ENCODE measurements around the gene ATAD3A.
A peak's percentile ranks its signal among the peaks of the same experiment; 100 is the strongest.
"Not testable (repeated sequence)": the region's sequence is repeated elsewhere in the genome, so short reads cannot be mapped to it uniquely, and the experiment has no call there.

Gene ATAD3A

GRCh38 chr1:1511533-1512285 is at the start of gene ATAD3A:
TSS of gene ATAD3A (plus strand) at chr1:1512162. CDS start at chr1:1512269, 107 bp downstream.
- peak; percentile 88 for DNase-seq (ENCODE audit: low read depth)

GRCh38 chr1:1462318-1462966 is 49.5 kb upstream of the ATAD3A start:
- peak; percentile 48 for DNase-seq (ENCODE audit: low read depth)

- DNase-seq (ENCODE audit: low read depth), result no peak
Observed at GRCh38 chr1:1463312-1463711, 48.6 kb upstream of the ATAD3A start.

- not testable (repeated sequence) for DNase-seq (ENCODE audit: low read depth)
Observed at GRCh38 chr1:1468196-1468985, 43.6 kb upstream of the ATAD3A start.

- no peak for DNase-seq (ENCODE audit: low read depth)
Observed at GRCh38 chr1:1470626-1471388, 41.2 kb upstream of the ATAD3A start.

GRCh38 chr1:1471389-1472052 is 40.4 kb upstream of the ATAD3A start, which contains the start of gene ATAD3B:
TSS of gene ATAD3B (plus strand) at chr1:1471765. CDS start at chr1:1471885, 120 bp downstream.
- peak; percentile 50 for DNase-seq (ENCODE audit: low read depth)

GRCh38 chr1:1472053-1472876 is 39.7 kb upstream of the ATAD3A start:
- DNase-seq (ENCODE audit: low read depth), result not testable (repeated sequence)

- not testable (repeated sequence) for DNase-seq (ENCODE audit: low read depth)
Observed at GRCh38 chr1:1476011-1476410, 36.0 kb upstream of the ATAD3A start.

- no peak for DNase-seq (ENCODE audit: low read depth)
Observed at GRCh38 chr1:1477206-1477605, 34.8 kb upstream of the ATAD3A start.

GRCh38 chr1:1479547-1480487 is 32.1 kb upstream of the ATAD3A start:
- DNase-seq (ENCODE audit: low read depth), result no peak

GRCh38 chr1:1480488-1480867 is 31.5 kb upstream of the ATAD3A start:
- DNase-seq (ENCODE audit: low read depth), result not testable (repeated sequence)

- DNase-seq (ENCODE audit: low read depth), result not testable (repeated sequence)
Observed at GRCh38 chr1:1481811-1482210, 30.2 kb upstream of the ATAD3A start.

GRCh38 chr1:1482856-1483255 is 29.1 kb upstream of the ATAD3A start:
- DNase-seq (ENCODE audit: low read depth), result no peak

GRCh38 chr1:1483714-1484113 is 28.2 kb upstream of the ATAD3A start:
- DNase-seq (ENCODE audit: low read depth), result no peak

- not testable (repeated sequence) for DNase-seq (ENCODE audit: low read depth)
Observed at GRCh38 chr1:1484976-1485750, 26.8 kb upstream of the ATAD3A start.

- DNase-seq (ENCODE audit: low read depth), result not testable (repeated sequence)
Observed at GRCh38 chr1:1485755-1486317, 26.1 kb upstream of the ATAD3A start.

GRCh38 chr1:1487701-1488100 is 24.3 kb upstream of the ATAD3A start:
- no peak for DNase-seq (ENCODE audit: low read depth)

- DNase-seq (ENCODE audit: low read depth), result no peak
Observed at GRCh38 chr1:1489231-1489630, 22.7 kb upstream of the ATAD3A start.

All from HS-5 (cell line).